ENCODE data around the gene EXOC7. TPM values are rescaled to one million over a fixed set of nuclear protein-coding genes. Genes with fewer than 3 reads are reported as not detected.

Gene EXOC7
- total and polyA plus RNA-seq, 2 experiments from 2014 or later: 134 to 166 TPM

DNA sequence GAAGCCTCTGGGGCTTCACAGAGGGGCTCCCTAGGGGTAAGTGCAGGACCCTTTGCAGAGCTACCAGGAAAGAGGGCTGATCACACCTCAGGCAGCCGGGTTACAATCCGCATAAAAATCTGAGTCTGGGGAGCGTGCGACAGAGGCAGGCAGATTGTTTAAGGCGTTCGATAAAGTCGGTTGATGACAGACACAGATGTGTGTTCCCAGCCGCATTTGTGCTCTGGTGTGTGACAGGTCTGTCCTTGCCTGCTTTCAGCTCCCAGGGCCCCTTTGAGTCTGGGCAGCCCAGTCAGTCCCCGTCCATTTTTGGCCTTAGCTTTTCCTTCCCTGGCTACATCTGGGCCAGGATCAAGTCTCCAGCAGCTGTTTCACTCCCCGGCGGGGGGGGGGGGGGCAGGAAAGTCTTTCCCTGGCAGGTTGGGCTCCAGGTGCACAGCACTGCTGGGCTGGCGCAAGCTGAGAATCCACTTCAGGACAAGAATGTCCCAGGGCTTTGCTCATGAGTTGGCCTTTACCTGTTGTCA is 25.9 kb downstream of the EXOC7 start:
- H3K9me3 ChIP-seq (ENCODE audit: low read depth): no peaks in the 10 kb centered on the region
- H3K4me1 ChIP-seq (ENCODE audit: low read depth): peaks cover 29% of the 10 kb centered on the region
- no peak for DNase-seq (ENCODE audit: low read depth in 1 of 2, low spot score in 1 of 2)
- H3K27me3 ChIP-seq: peaks cover 54% of the 10 kb centered on the region
- no peak overlapping the region for H3K27ac ChIP-seq
- no peaks in the 10 kb centered on the region for H3K36me3 ChIP-seq
- no peak overlapping the region for H3K4me3 ChIP-seq
- no peak for TF ChIP-seq CTCF (IDR thresholded peaks at IDR 0.05; ENCODE audit: low read depth, low read length)

DNA sequence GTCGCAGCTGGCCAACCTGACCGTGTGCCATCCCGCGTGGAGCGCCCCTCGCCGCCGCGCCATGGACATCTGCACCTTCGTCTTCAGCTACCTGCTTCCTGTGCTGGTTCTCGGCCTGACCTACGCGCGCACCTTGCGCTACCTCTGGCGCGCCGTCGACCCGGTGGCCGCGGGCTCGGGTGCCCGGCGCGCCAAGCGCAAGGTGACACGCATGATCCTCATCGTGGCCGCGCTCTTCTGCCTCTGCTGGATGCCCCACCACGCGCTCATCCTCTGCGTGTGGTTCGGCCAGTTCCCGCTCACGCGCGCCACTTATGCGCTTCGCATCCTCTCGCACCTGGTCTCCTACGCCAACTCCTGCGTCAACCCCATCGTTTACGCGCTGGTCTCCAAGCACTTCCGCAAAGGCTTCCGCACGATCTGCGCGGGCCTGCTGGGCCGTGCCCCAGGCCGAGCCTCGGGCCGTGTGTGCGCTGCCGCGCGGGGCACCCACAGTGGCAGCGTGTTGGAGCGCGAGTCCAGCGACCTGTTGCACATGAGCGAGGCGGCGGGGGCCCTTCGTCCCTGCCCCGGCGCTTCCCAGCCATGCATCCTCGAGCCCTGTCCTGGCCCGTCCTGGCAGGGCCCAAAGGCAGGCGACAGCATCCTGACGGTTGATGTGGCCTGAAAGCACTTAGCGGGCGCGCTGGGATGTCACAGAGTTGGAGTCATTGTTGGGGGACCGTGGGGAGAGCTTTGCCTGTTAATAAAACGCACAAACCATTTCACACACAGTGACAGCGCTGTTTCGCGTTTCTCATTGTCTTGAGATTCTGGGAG is 26.6 kb downstream of the EXOC7 start:
- TF ChIP-seq CTCF (IDR thresholded peaks at IDR 0.05; ENCODE audit: low read depth, low read length): no peak
- Histone ChIP-seq H3K27ac (no peak overlapping the region), H3K4me1 (ENCODE audit: low read depth) (peaks cover 29% of the 10 kb centered on the region), H3K36me3 (no peaks in the 10 kb centered on the region), H3K27me3 (peaks cover 54% of the 10 kb centered on the region), H3K4me3 (no peak overlapping the region), H3K9me3 (ENCODE audit: low read depth) (no peaks in the 10 kb centered on the region)
- DNase-seq (ENCODE audit: low read depth in 1 of 2, low spot score in 1 of 2): no peak

- DNase-seq (ENCODE audit: low read depth in 1 of 2, low spot score in 1 of 2): no peak
- Histone ChIP-seq H3K27me3 (peaks cover 54% of the 10 kb centered on the region), H3K4me3 (no peak overlapping the region), H3K4me1 (ENCODE audit: low read depth) (peaks cover 33% of the 10 kb centered on the region), H3K36me3 (no peaks in the 10 kb centered on the region), H3K9me3 (ENCODE audit: low read depth) (no peaks in the 10 kb centered on the region), H3K27ac (no peak overlapping the region)
- no peak for TF ChIP-seq CTCF (IDR thresholded peaks at IDR 0.05; ENCODE audit: low read depth, low read length)
Measured at GRCh38 chr17:76076146-76076764, 27.3 kb downstream of the EXOC7 start.

DNA sequence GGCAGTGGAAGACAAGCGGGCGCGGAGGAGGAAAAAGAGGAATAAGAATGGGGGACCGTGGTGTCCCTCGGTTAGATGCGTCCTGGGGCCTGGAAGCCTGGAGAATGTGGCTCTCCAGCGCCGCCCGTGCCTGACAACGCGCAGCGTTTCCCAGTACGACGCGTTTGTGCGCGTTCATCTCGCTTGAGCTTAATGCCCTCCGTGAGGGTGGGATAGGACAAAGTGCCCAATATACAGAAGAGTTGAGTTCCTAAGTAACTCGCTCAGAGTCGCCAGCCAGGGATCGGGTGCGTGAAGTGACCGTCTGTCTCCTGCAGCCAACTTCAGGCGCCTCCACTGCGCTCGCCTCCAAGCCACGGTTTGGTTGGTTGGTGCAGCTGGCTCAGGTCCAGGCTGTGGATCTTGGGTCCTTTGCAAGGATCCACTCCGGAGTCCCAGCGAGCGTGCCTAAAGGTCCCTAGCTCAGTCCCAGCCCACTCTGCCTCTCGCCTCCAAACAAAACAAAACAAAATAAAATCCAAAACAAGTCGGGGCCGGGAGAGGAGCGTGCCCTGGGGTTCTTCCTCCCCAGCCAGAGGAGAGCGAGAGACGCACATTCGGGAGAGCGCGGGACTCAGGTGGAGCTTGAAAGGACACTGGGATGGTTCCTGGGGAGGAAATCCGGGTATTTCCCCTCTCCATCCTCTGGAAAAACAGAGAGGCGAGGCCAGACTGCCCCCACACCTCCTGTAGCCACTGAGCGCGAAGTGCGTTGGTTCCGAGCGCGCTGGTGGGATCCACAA is 28.0 kb downstream of the EXOC7 start:
- H3K9me3 ChIP-seq (ENCODE audit: low read depth): no peaks in the 10 kb centered on the region
- peak; percentile 14 for TF ChIP-seq CTCF (IDR thresholded peaks at IDR 0.05; ENCODE audit: low read depth, low read length)
- no peak overlapping the region for H3K4me3 ChIP-seq
- H3K36me3 ChIP-seq: no peaks in the 10 kb centered on the region
- H3K27ac ChIP-seq: no peak overlapping the region
- peaks cover 54% of the 10 kb centered on the region for H3K27me3 ChIP-seq
- H3K4me1 ChIP-seq (ENCODE audit: low read depth): peaks cover 35% of the 10 kb centered on the region
- DNase-seq (ENCODE audit: low read depth in 1 of 2, low spot score in 1 of 2): peak in 1 of 2 donors; percentile 69
